ENCODE results near the gene TMEM182. TPM values are rescaled to one million over a fixed set of nuclear protein-coding genes. Genes with fewer than 3 reads are reported as not detected.

Gene TMEM182
- total RNA-seq, 1 donor from 2014 or later: 5.8 TPM

- no peaks in the 10 kb centered on the region for H3K79me2 ChIP-seq (ENCODE audit: insufficient read depth, low read length)
- Mint-ChIP-seq H3K4me3 (ENCODE audit: unreplicated experiment) (no peak overlapping the region), H3K9me3 (ENCODE audit: unreplicated experiment) (peaks cover 27% of the 10 kb centered on the region), H3K27me3 (ENCODE audit: low read depth, unreplicated experiment) (no peaks in the 10 kb centered on the region), H3K4me1 (ENCODE audit: low read depth, unreplicated experiment) (no peaks in the 10 kb centered on the region), H3K27ac (ENCODE audit: unreplicated experiment) (no peak overlapping the region), H3K36me3 (ENCODE audit: low read depth, unreplicated experiment) (peaks cover 19% of the 10 kb centered on the region)
- no peak overlapping the region for H2AFZ ChIP-seq (ENCODE audit: low read depth, low read length)
- H3K9ac ChIP-seq (ENCODE audit: low read length): no peak overlapping the region
- FAIRE-seq (no peak), DNase-seq (ENCODE audit: low read depth) (peak; percentile 74)
- H3K27ac ChIP-seq (ENCODE audit: low read depth, low read length): no peak overlapping the region
- TF ChIP-seq CTCF (IDR thresholded peaks at IDR 0.05; ENCODE audit: insufficient read depth, low read depth, low read length) (no peak), EZH2 (IDR thresholded peaks at IDR 0.05; ENCODE audit: insufficient read depth, low read length) (no peak)
- H4K20me1 ChIP-seq (ENCODE audit: insufficient read depth, low read length): no peaks in the 10 kb centered on the region
- no peaks in the 10 kb centered on the region for H3K27me3 ChIP-seq (ENCODE audit: insufficient read depth, low read length)
- no peaks in the 10 kb centered on the region for H3K4me1 ChIP-seq (ENCODE audit: insufficient read depth, low read length)
- H3K36me3 ChIP-seq (ENCODE audit: insufficient read depth, low read length): no peaks in the 10 kb centered on the region
- H3K4me2 ChIP-seq (ENCODE audit: low read length): no peak overlapping the region
- H3K9me3 ChIP-seq (ENCODE audit: insufficient read depth, low read depth, low read length): peaks cover 13% of the 10 kb centered on the region
- H3K4me3 ChIP-seq (ENCODE audit: insufficient read depth, low read depth, low read length): no peak overlapping the region
Measured at GRCh38 chr2:102803041-102803896, 41.4 kb downstream of the TMEM182 start.

- H3K27ac ChIP-seq (ENCODE audit: low read depth, low read length): no peak overlapping the region
- TF ChIP-seq EZH2 (IDR thresholded peaks at IDR 0.05; ENCODE audit: insufficient read depth, low read length): no peak
- TF ChIP-seq CTCF (IDR thresholded peaks at IDR 0.05; ENCODE audit: insufficient read depth, low read depth, low read length): no peak
- no peaks in the 10 kb centered on the region for H3K36me3 ChIP-seq (ENCODE audit: insufficient read depth, low read length)
- DNase-seq (ENCODE audit: low read depth): no peak
- H3K27ac Mint-ChIP-seq (ENCODE audit: unreplicated experiment): no peak overlapping the region
- no peaks in the 10 kb centered on the region for H4K20me1 ChIP-seq (ENCODE audit: insufficient read depth, low read length)
- no peak overlapping the region for H2AFZ ChIP-seq (ENCODE audit: low read depth, low read length)
- no peak overlapping the region for H3K4me2 ChIP-seq (ENCODE audit: low read length)
- H3K4me1 ChIP-seq (ENCODE audit: insufficient read depth, low read length): no peaks in the 10 kb centered on the region
- H3K27me3 Mint-ChIP-seq (ENCODE audit: low read depth, unreplicated experiment): no peaks in the 10 kb centered on the region
- no peak overlapping the region for H3K9ac ChIP-seq (ENCODE audit: low read length)
- no peaks in the 10 kb centered on the region for H3K4me1 Mint-ChIP-seq (ENCODE audit: low read depth, unreplicated experiment)
- no peak overlapping the region for H3K4me3 Mint-ChIP-seq (ENCODE audit: unreplicated experiment)
- no peaks in the 10 kb centered on the region for H3K79me2 ChIP-seq (ENCODE audit: insufficient read depth, low read length)
- peaks cover 13% of the 10 kb centered on the region for H3K9me3 ChIP-seq (ENCODE audit: insufficient read depth, low read depth, low read length)
- peaks cover 19% of the 10 kb centered on the region for H3K36me3 Mint-ChIP-seq (ENCODE audit: low read depth, unreplicated experiment)
- FAIRE-seq: no peak
- no peaks in the 10 kb centered on the region for H3K27me3 ChIP-seq (ENCODE audit: insufficient read depth, low read length)
- H3K4me3 ChIP-seq (ENCODE audit: insufficient read depth, low read depth, low read length): no peak overlapping the region
- peaks cover 27% of the 10 kb centered on the region for H3K9me3 Mint-ChIP-seq (ENCODE audit: unreplicated experiment)
Measured at GRCh38 chr2:102803897-102804217, 42.0 kb downstream of the TMEM182 start.

GRCh38 chr2:102806250-102806837, 44.5 kb downstream of the TMEM182 start:
- Mint-ChIP-seq H3K27me3 (ENCODE audit: low read depth, unreplicated experiment) (no peaks in the 10 kb centered on the region), H3K4me3 (ENCODE audit: unreplicated experiment) (no peak overlapping the region), H3K9me3 (ENCODE audit: unreplicated experiment) (peaks cover 15% of the 10 kb centered on the region), H3K36me3 (ENCODE audit: low read depth, unreplicated experiment) (peaks cover 10% of the 10 kb centered on the region), H3K27ac (ENCODE audit: unreplicated experiment) (no peak overlapping the region), H3K4me1 (ENCODE audit: low read depth, unreplicated experiment) (no peaks in the 10 kb centered on the region)
- Histone ChIP-seq H4K20me1 (ENCODE audit: insufficient read depth, low read length) (no peaks in the 10 kb centered on the region), H3K4me2 (ENCODE audit: low read length) (no peak overlapping the region), H3K4me1 (ENCODE audit: insufficient read depth, low read length) (no peaks in the 10 kb centered on the region), H3K4me3 (ENCODE audit: insufficient read depth, low read depth, low read length) (no peak overlapping the region), H3K27ac (ENCODE audit: low read depth, low read length) (no peak overlapping the region), H3K9me3 (ENCODE audit: insufficient read depth, low read depth, low read length) (peaks cover 9% of the 10 kb centered on the region), H3K27me3 (ENCODE audit: insufficient read depth, low read length) (no peaks in the 10 kb centered on the region), H3K9ac (ENCODE audit: low read length) (no peak overlapping the region), H3K79me2 (ENCODE audit: insufficient read depth, low read length) (no peaks in the 10 kb centered on the region), H3K36me3 (ENCODE audit: insufficient read depth, low read length) (no peaks in the 10 kb centered on the region), H2AFZ (ENCODE audit: low read depth, low read length) (no peak overlapping the region)
- no peak for FAIRE-seq
- DNase-seq (ENCODE audit: low read depth): peak; percentile 38
- TF ChIP-seq CTCF (IDR thresholded peaks at IDR 0.05; ENCODE audit: insufficient read depth, low read depth, low read length) (peak; percentile 95), EZH2 (IDR thresholded peaks at IDR 0.05; ENCODE audit: insufficient read depth, low read length) (no peak)

Data from astrocyte (in vitro differentiated cells and primary cell).